GM21360 (cell line): Measurements from ENCODE around the gene CCNB1.
A peak's percentile ranks its signal among the peaks of the same experiment; 100 is the strongest.
"Not testable (repeated sequence)": the region's sequence is repeated elsewhere in the genome, so short reads cannot be mapped to it uniquely, and the experiment has no call there.

Source experiments
- ATAC-seq: cut with Tn5 transposase; IDR thresholded peaks from one replicate; pipeline ENCODE4 v1.9.1; 2021; ENCODE audit warnings: mild to moderate bottlenecking, moderate library complexity; ENCODE audit not compliant: unreplicated experiment

CCNB1 gene

GRCh38 chr5:69181659-69182293 is 14.8 kb downstream of the CCNB1 start:
- ATAC-seq: not testable (repeated sequence)

- no peak for ATAC-seq
These were observed 17.7 kb downstream of the CCNB1 start for GRCh38 chr5:69184621-69185020.

- no peak for ATAC-seq
These were observed 20.4 kb downstream of the CCNB1 start for GRCh38 chr5:69187342-69187741.

GRCh38 chr5:69188811-69189161 is 21.8 kb downstream of the CCNB1 start:
- ATAC-seq: no peak

GRCh38 chr5:69189162-69190086 is 22.5 kb downstream of the CCNB1 start, which contains the start of gene CENPH:
Gene CENPH (plus strand): TSS chr5:69189583. CDS start chr5:69189635, 52 bp downstream.
- peak; percentile 84 for ATAC-seq

GRCh38 chr5:69202497-69202896 is 35.5 kb downstream of the CCNB1 start:
- ATAC-seq: no peak

- ATAC-seq: no peak
These were observed 39.7 kb downstream of the CCNB1 start for GRCh38 chr5:69206528-69207190.

GRCh38 chr5:69209602-69210001 is 42.7 kb downstream of the CCNB1 start:
- ATAC-seq: no peak

- no peak for ATAC-seq
These were observed 44.2 kb downstream of the CCNB1 start for GRCh38 chr5:69211200-69211599.

- no peak for ATAC-seq
These were observed 45.1 kb downstream of the CCNB1 start for GRCh38 chr5:69212022-69212421.

GRCh38 chr5:69213513-69214215 is 46.7 kb downstream of the CCNB1 start:
- no peak for ATAC-seq

GRCh38 chr5:69217151-69217511 is 50.2 kb downstream of the CCNB1 start:
- no peak for ATAC-seq

- ATAC-seq: peak; percentile 88
These were observed 50.9 kb downstream of the CCNB1 start for GRCh38 chr5:69217548-69218526.

- no peak for ATAC-seq
These were observed 53.0 kb downstream of the CCNB1 start for GRCh38 chr5:69219939-69220338.

GRCh38 chr5:69220371-69220770 is 53.4 kb downstream of the CCNB1 start:
- not testable (repeated sequence) for ATAC-seq

- not testable (repeated sequence) for ATAC-seq
These were observed 53.9 kb downstream of the CCNB1 start for GRCh38 chr5:69220833-69221232.

- no peak for ATAC-seq
These were observed 57.6 kb downstream of the CCNB1 start for GRCh38 chr5:69224520-69224919.

GRCh38 chr5:69225860-69226259 is 58.9 kb downstream of the CCNB1 start:
- no peak for ATAC-seq
